Body of pancreas (tissue), 4 donors: ENCODE data around the gene SKAP1. TPM values are rescaled to one million over a fixed set of nuclear protein-coding genes. Genes with fewer than 3 reads are reported as not detected.

Source experiments
- ATAC-seq: fragments of 150-250 bp; one replicate; pipeline ENCODE4 v1.9.1; 2016
- DNase-seq, 4 donors: peaks; one replicate each; pipeline ENCODE4 v3.0.0-alpha.2; 2019
- H3K27ac ChIP-seq, 4 donors: fragments of 200-600 bp; sonication (generic); 1 replicate in 3 of 4; 2 replicates in 1 of 4; pipeline versions ENCODE4 v1.5.1 to v1.6.1; 2016 to 2019; ENCODE audit warnings: mild to moderate bottlenecking in 1 of 4, mixed read lengths in 1 of 4, moderate library complexity in 1 of 4
- H3K27me3 ChIP-seq, 2 donors: fragments of 200-600 bp; sonication (generic); one replicate each; pipeline ENCODE4 v1.6.0; 2016; ENCODE audit warnings: mild to moderate bottlenecking in 1 of 2
- H3K36me3 ChIP-seq, 2 donors: fragments of 200-600 bp; sonication (generic); replicated peaks in 1 of 2; 2 replicates each; pipeline ENCODE4 v1.5.1; 2016; ENCODE audit warnings: low read depth in 2 of 2; ENCODE audit not compliant: insufficient read depth in 1 of 2
- H3K4me1 ChIP-seq: fragments of 200-600 bp; sonication (generic); one replicate; pipeline ENCODE4 v1.6.0; 2016
- H3K4me3 ChIP-seq, 2 donors: fragments of 200-600 bp; sonication (generic); 1 replicate in 1 of 2; 2 replicates in 1 of 2; pipeline ENCODE4 v1.5.1; 2016 to 2019
- H3K9me3 ChIP-seq, 3 donors: fragments of 200-600 bp; sonication (generic); 1 replicate in 2 of 3; 2 replicates in 1 of 3; pipeline ENCODE4 v1.5.1; 2016
- CTCF ChIP-seq, 7 experiments: fragments of 450-650 bp in 4 of 7; fragments of 200-600 bp in 3 of 7; sonication (generic) in 3 of 7; IDR thresholded peaks; one replicate each; pipeline ENCODE4 v1.5.1; 2016 to 2019; ENCODE audit warnings: antibody characterized with exemption in 7 of 7
- POLR2A ChIP-seq, 3 donors: fragments of 450-650 bp; IDR thresholded peaks; one replicate each; pipeline ENCODE4 v1.6.1; 2016; ENCODE audit warnings: antibody characterized with exemption in 3 of 3, mild to moderate bottlenecking in 2 of 3
- WGBS, 2 donors: methylation state at CpG; one replicate each; pipeline ENCODE4 v1.1.5; 2017; 5-methylcytosine and 5-hydroxymethylcytosine counted together
- intact Hi-C: fragments of 100-400 bp; cut with DNase I; formaldehyde crosslinking; loops from one replicate; pipeline ENCODE4 v1.15.1; 2023
- total RNA-seq, 2 donors: library from RNA; depleted of rRNA; stranded (reverse); fragments of >200 nt; gene quantifications; one replicate each; pipeline ENCODE4 v1.1.0, GENCODE V29; 2016

Gene SKAP1
- total RNA-seq, 2 donors from 2014 or later: 0.78 to 4.0 TPM

DNA sequence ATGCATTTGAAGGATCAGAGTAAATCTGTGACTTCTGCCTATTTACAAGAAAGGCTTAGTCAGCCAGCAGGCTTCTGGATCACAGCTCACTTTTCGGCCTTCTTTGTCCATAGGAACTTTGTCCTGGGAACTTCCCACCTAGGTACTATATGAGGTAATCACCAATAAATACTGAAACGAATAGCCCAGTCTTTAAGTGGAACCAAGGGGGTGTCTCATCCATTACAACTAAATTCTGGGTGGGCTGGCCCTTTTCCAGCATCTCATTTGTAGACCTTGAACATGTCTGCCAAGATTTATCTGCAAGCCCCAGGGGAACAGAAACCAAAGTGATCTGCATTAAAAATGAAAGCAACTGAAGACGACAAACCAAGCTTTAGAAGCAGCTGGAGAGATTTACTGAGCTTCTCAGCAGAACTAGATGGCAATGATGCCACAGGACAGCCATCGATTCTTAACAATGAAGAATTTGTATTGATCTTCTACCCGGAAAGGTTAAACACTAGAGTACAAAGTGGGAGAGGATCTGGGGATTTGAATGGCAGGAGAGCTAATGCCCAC lies 267.0 kb downstream of the SKAP1 start:
- Histone ChIP-seq H3K27me3 (no peaks in the 10 kb centered on the region), H3K9me3 (no peaks in the 10 kb centered on the region), H3K36me3 (no peaks in the 10 kb centered on the region), H3K27ac (peak overlapping the region; percentile 64 to 92 (median 88)), H3K4me3 (no peak overlapping the region), H3K4me1 (peaks cover 61% of the 10 kb centered on the region)
- no peak for TF ChIP-seq POLR2A (IDR thresholded peaks at IDR 0.05)
- intact Hi-C loops: no loop called here
- WGBS, 2 donors: 10 to 11% methylated on average over 5 of the region's 5 CpGs
- peak; percentile 78 for ATAC-seq
- DNase-seq: peak; percentile 52 to 66 (median 57)

DNA sequence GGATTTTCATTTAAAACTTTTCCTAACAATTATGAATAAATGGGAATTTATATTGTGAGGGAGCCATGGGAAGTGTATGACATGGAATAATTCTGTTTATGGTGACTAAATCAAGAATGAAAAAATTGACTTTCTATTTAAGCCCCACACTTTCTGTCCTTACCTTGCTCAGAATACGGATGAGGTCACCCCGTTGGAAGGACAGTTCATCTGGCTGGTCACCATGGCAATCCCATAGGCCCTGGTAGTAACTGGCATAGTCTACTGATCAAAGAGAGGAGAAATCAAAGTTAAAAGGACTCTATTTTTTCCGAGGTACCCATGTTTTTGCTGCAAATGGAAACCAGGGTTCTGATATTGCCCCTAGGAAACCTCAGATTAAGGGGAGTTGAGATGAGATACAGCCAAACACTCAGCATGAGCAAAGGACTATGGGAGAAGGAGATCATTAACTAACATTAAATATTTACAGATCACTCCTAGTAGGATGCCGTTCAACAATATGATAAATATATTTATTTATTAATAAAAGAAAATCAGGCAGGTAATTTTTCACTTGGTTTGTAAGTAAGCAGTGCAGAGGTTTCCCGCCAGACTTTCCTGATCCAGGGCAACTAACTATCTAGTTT lies 267.6 kb downstream of the SKAP1 start:
- no peaks in the 10 kb centered on the region for H3K27me3 ChIP-seq
- H3K27ac ChIP-seq: peak overlapping the region; percentile 64 to 92 (median 88)
- 19 to 24% methylated on average over 5 of the region's 5 CpGs for WGBS, 2 donors
- DNase-seq (peak; percentile 32 to 56 (median 47)), ATAC-seq (peak; percentile 61)
- no peaks in the 10 kb centered on the region for H3K9me3 ChIP-seq
- no peaks in the 10 kb centered on the region for H3K36me3 ChIP-seq
- intact Hi-C loops: no loop called here
- H3K4me1 ChIP-seq: peaks cover 61% of the 10 kb centered on the region
- no peak for TF ChIP-seq CTCF (IDR thresholded peaks at IDR 0.05)
- no peak for TF ChIP-seq POLR2A (IDR thresholded peaks at IDR 0.05)
- H3K4me3 ChIP-seq: no peak overlapping the region

DNA sequence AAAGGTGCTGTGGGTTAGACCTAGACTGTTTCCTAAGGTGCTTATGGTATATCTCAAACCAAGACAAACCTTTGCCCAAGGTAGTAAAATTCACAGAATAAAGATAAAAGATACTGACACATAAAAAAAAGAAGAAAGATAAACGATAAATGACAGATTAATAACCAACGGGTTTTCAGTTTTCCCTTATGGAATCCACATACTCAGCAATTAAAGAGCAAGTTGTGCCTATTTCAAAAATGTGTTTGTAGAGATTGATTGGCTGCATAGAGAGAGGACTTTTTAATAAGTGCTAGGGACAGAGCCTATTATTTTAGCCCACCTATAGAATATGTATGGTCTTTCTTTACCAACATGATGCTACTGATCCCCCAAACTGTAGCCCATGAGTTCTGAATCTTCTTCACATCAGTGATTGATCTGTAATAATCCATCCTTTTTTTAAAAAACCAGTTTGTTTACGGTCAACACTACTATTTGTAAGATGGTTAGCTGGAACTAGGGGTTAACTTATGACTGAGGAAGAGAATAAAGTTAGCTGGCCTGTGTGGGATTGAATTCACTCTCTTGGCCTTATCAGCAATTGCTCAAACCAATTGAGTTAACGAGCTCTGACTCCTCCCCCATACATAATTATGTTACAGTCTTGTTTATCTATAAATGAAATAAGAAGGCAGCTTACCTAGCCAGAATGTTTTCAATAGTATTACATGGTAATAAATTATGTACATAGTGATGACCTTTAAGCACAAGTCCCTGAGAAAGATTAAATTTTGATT lies 268.7 kb downstream of the SKAP1 start:
- TF ChIP-seq CTCF (IDR thresholded peaks at IDR 0.05) (no peak), POLR2A (IDR thresholded peaks at IDR 0.05) (no peak)
- Histone ChIP-seq H3K4me1 (peaks cover 61% of the 10 kb centered on the region), H3K27ac (peak overlapping the region; percentile 69 to 92 (median 81)), H3K36me3 (no peaks in the 10 kb centered on the region), H3K27me3 (no peaks in the 10 kb centered on the region), H3K9me3 (no peaks in the 10 kb centered on the region), H3K4me3 (no peak overlapping the region)
- ATAC-seq: no peak
- no peak for DNase-seq
- intact Hi-C loops: no loop called here
- 43 to 46% methylated on average over 4 of the region's 4 CpGs for WGBS, 2 donors

GRCh38 chr17:48160177-48161081 lies 269.6 kb downstream of the SKAP1 start:
- Histone ChIP-seq H3K36me3 (no peaks in the 10 kb centered on the region), H3K27ac (peak overlapping the region; percentile 69 to 92 (median 81)), H3K27me3 (no peaks in the 10 kb centered on the region), H3K9me3 (no peaks in the 10 kb centered on the region), H3K4me1 (peaks cover 60% of the 10 kb centered on the region), H3K4me3 (no peak overlapping the region)
- intact Hi-C loops: no loop called here
- DNase-seq: peak; percentile 48 to 76 (median 74)
- TF ChIP-seq POLR2A (IDR thresholded peaks at IDR 0.05) (peak in 1 of 3 donors; percentile 5), CTCF (IDR thresholded peaks at IDR 0.05) (no peak)
- peak; percentile 73 for ATAC-seq
- 14 to 24% methylated on average over 5 of the region's 5 CpGs for WGBS, 2 donors
